ENCODE data around the gene GET4. TPM values are rescaled to one million over a fixed set of nuclear protein-coding genes. Genes with fewer than 3 reads are reported as not detected.

The GET4 gene
- total RNA-seq, 4 donors from 2014 or later = 24.6 to 40.8 (median 30.0) TPM

DNA sequence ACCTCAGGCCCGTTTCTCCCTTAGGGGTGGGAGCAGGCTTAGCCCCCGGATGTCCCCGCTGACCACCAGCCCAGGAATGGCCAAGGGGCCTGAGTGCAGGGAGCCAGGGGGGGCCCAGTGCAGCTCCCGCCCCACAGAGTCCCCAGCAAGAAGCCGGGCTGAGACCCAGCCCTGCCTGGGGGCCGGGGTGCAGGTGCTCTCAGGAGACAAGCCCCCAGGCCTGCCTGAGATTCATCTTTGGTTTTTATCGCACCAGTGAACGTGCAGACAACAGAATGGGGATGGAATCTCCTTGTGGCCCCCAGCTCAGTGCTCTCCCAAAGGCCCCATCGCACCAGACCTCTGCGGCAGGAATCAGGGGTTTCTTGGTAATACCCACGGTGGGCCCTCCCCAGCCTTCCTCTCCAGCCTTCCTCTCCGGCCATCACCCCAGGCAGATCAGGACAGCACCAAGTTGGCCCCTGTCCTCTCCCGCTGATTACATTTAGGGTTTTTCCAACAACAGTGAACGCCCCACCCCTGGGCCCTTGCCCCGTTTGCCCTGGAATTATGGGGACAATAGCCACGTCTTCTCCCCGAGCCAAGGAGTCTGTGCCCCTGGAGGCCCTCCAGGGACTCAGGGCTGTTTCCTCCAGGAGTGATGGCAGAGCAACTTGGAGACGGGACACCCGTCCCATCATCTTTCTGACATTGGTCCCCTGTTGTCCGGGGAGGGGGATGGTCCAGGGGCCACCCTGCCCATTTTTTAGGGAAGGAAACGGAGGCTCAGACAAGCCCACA lies 55.7 kb downstream of the GET4 start:
- H3K27me3 ChIP-seq = no peaks in the 10 kb centered on the region
- H3K36me3 ChIP-seq = no peaks in the 10 kb centered on the region
- no peak overlapping the region for H3K4me3 ChIP-seq
- intact Hi-C loops (cut with DNase I; ENCODE audit: low total_unique reads) = no loop called here
- H3K9me3 ChIP-seq = no peaks in the 10 kb centered on the region
- H3K4me1 ChIP-seq = no peaks in the 10 kb centered on the region
- TF ChIP-seq POLR2A (IDR thresholded peaks at IDR 0.05) = no peak
- TF ChIP-seq, protein P1, sequence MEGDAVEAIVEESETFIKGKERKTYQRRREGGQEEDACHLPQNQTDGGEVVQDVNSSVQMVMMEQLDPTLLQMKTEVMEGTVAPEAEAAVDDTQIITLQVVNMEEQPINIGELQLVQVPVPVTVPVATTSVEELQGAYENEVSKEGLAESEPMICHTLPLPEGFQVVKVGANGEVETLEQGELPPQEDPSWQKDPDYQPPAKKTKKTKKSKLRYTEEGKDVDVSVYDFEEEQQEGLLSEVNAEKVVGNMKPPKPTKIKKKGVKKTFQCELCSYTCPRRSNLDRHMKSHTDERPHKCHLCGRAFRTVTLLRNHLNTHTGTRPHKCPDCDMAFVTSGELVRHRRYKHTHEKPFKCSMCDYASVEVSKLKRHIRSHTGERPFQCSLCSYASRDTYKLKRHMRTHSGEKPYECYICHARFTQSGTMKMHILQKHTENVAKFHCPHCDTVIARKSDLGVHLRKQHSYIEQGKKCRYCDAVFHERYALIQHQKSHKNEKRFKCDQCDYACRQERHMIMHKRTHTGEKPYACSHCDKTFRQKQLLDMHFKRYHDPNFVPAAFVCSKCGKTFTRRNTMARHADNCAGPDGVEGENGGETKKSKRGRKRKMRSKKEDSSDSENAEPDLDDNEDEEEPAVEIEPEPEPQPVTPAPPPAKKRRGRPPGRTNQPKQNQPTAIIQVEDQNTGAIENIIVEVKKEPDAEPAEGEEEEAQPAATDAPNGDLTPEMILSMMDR (IDR thresholded peaks at IDR 0.05 in 4 of 5, conservative IDR thresholded peaks at IDR 0.05 in 1 of 5) = no peak
- in situ Hi-C loops (cut with MboI; ENCODE audit: low sequenced_read_pairs in 4 of 4) = no loop called here
- DNase-seq (no peak), ATAC-seq (no peak)
- H3K27ac ChIP-seq = no peak overlapping the region

DNA sequence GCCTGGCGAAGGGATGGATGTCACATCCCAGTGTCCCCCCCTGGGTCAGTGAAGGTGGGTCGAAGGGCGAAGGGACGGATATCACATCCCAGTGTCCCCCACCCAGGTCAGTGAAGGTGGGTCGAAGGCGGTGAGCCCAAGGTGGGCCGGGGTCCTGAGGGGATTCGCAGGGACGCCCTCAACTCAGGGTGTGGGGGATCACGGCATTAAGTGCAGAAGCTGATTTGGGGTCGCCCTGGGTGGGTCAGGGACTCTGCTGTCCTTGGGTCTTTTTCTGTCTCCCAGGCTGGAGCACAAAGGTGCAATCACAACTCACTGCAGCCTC lies 56.3 kb downstream of the GET4 start:
- H3K4me1 ChIP-seq = no peaks in the 10 kb centered on the region
- TF ChIP-seq POLR2A (IDR thresholded peaks at IDR 0.05) = no peak
- TF ChIP-seq, protein P1 (IDR thresholded peaks at IDR 0.05 in 4 of 5, conservative IDR thresholded peaks at IDR 0.05 in 1 of 5) = no peak
- DNase-seq (no peak), ATAC-seq (no peak)
- no peak overlapping the region for H3K27ac ChIP-seq
- in situ Hi-C loops (cut with MboI; ENCODE audit: low sequenced_read_pairs in 4 of 4) (no loop called here), intact Hi-C loops (cut with DNase I; ENCODE audit: low total_unique reads) (no loop called here)
- no peaks in the 10 kb centered on the region for H3K27me3 ChIP-seq
- H3K9me3 ChIP-seq = no peaks in the 10 kb centered on the region
- H3K4me3 ChIP-seq = no peak overlapping the region
- H3K36me3 ChIP-seq = no peaks in the 10 kb centered on the region

DNA sequence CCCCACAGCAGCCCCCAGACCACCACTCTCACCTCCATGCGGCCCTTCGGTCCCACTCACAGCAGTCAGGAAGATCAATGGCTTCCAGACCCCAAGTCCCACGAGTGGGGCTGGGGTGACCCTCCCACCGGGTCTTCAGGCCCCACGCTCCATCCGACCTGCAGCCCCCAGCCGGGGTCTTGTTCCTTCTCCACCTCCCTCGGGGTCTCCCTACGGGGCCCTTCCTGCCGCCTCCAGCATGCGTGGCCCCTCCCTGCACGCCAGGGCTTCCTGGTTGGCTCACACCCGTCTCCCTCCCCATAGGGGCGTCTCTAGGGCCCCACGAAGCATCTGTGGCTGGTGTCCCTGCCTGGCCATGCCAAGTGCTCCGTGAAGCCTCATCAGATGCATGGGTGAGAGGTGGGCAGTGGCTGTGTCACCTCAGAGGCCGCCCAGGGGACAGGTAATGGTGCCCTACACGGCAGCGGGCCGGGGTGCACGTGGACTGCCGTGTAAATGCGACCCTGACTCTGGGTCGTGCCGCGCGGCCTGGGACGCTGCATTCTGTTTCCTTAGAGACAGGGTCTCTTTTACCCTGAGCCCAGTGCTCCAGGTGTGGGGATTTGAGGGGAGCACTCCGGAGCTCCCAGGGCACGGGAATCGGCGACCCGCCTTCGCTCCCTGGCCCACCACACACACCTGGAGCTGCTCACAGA lies 58.3 kb downstream of the GET4 start:
- intact Hi-C loops (cut with DNase I; ENCODE audit: low total_unique reads) (no loop called here), in situ Hi-C loops (cut with MboI; ENCODE audit: low sequenced_read_pairs in 4 of 4) (no loop called here)
- ATAC-seq (no peak), DNase-seq (no peak)
- H3K36me3 ChIP-seq = no peaks in the 10 kb centered on the region
- no peaks in the 10 kb centered on the region for H3K9me3 ChIP-seq
- H3K4me1 ChIP-seq = no peaks in the 10 kb centered on the region
- no peak overlapping the region for H3K4me3 ChIP-seq
- peaks cover 0 to 3% (median 0%) of the 10 kb centered on the region in 3 donors for H3K27me3 ChIP-seq
- TF ChIP-seq, protein P1 (IDR thresholded peaks at IDR 0.05 in 4 of 5, conservative IDR thresholded peaks at IDR 0.05 in 1 of 5) = no peak
- no peak for TF ChIP-seq POLR2A (IDR thresholded peaks at IDR 0.05)
- no peak overlapping the region for H3K27ac ChIP-seq

DNA sequence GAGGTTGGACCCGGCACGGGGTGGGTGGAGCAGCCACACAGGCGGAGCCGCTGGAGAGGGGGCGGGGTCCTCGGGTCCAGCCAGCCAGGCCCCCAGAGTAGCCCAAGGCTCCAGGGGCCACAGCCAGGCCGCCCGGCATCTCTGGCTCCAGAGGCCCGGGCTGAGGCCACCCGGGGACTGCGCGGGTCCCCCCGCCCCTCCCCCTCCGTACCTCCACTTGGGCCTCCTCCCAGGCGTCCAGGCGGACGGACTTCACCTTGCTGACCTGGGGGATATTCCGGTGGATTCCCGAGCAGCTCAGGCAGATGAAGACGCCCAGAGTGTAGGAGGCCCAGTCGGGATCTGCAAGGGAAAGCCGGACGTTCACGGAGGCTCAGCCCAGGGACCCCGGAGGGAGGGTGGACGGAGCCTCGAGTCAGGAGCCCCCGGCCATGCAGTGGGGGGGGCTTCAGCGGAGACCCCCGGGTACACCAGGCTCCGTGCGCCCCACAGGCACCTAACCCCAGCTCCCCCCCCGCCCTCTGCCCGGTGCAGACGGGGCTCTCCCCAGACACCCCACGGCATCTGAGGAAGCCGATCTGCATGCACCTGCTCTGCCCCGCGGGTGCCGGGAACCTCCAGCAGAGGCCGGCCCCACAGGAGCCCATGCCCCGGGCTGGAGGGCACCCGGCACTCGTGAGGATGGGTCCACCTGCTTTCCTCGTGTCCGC lies 59.0 kb downstream of the GET4 start:
- no peak for ATAC-seq
- DNase-seq = no peak
- intact Hi-C loops (cut with DNase I; ENCODE audit: low total_unique reads) (no loop called here), in situ Hi-C loops (cut with MboI; ENCODE audit: low sequenced_read_pairs in 4 of 4) (no loop called here)
- TF ChIP-seq, protein P1 (IDR thresholded peaks at IDR 0.05 in 4 of 5, conservative IDR thresholded peaks at IDR 0.05 in 1 of 5) = no peak
- TF ChIP-seq POLR2A (IDR thresholded peaks at IDR 0.05) = no peak
- H3K4me1 ChIP-seq = no peaks in the 10 kb centered on the region
- H3K27ac ChIP-seq = no peak overlapping the region
- peaks cover 0 to 8% (median 2%) of the 10 kb centered on the region in 3 donors for H3K27me3 ChIP-seq
- no peaks in the 10 kb centered on the region for H3K9me3 ChIP-seq
- H3K4me3 ChIP-seq = no peak overlapping the region
- no peaks in the 10 kb centered on the region for H3K36me3 ChIP-seq
